ENCODE results near the gene AFF3.

AFF3 gene

GRCh38 chr2:100042562-100042961 lies 99.8 kb downstream of the AFF3 start:
- Histone ChIP-seq H3K27me3 (no peaks in the 10 kb centered on the region), H3K4me3 (ENCODE audit: low read depth, low read length) (no peak overlapping the region), H3K36me3 (no peaks in the 10 kb centered on the region), H3K9me3 (no peaks in the 10 kb centered on the region), H3K4me1 (no peaks in the 10 kb centered on the region)
- no peak for TF ChIP-seq CTCF (IDR thresholded peaks at IDR 0.05; ENCODE audit: low read depth, low read length)
- DNase-seq: no peak

- no peaks in the 10 kb centered on the region for H3K27me3 ChIP-seq
- DNase-seq: no peak
- H3K9me3 ChIP-seq: no peaks in the 10 kb centered on the region
- TF ChIP-seq CTCF (IDR thresholded peaks at IDR 0.05; ENCODE audit: low read depth, low read length): no peak
- no peaks in the 10 kb centered on the region for H3K36me3 ChIP-seq
- no peaks in the 10 kb centered on the region for H3K4me1 ChIP-seq
- H3K4me3 ChIP-seq (ENCODE audit: low read depth, low read length): no peak overlapping the region
Observed at GRCh38 chr2:100041946-100042345, 100.4 kb downstream of the AFF3 start.

- Histone ChIP-seq H3K27me3 (no peaks in the 10 kb centered on the region), H3K9me3 (no peaks in the 10 kb centered on the region), H3K4me3 (ENCODE audit: low read depth, low read length) (no peak overlapping the region), H3K4me1 (no peaks in the 10 kb centered on the region), H3K36me3 (no peaks in the 10 kb centered on the region)
- no peak for TF ChIP-seq CTCF (IDR thresholded peaks at IDR 0.05; ENCODE audit: low read depth, low read length)
- no peak for DNase-seq
Observed at GRCh38 chr2:100041385-100041784, 101.0 kb downstream of the AFF3 start.

GRCh38 chr2:100040906-100041305 lies 101.5 kb downstream of the AFF3 start:
- no peak overlapping the region for H3K4me3 ChIP-seq (ENCODE audit: low read depth, low read length)
- H3K27me3 ChIP-seq: no peaks in the 10 kb centered on the region
- no peaks in the 10 kb centered on the region for H3K9me3 ChIP-seq
- TF ChIP-seq CTCF (IDR thresholded peaks at IDR 0.05; ENCODE audit: low read depth, low read length): no peak
- no peaks in the 10 kb centered on the region for H3K36me3 ChIP-seq
- no peak for DNase-seq
- no peaks in the 10 kb centered on the region for H3K4me1 ChIP-seq

- no peaks in the 10 kb centered on the region for H3K36me3 ChIP-seq
- H3K4me3 ChIP-seq (ENCODE audit: low read depth, low read length): no peak overlapping the region
- no peak for DNase-seq
- H3K27me3 ChIP-seq: no peaks in the 10 kb centered on the region
- TF ChIP-seq CTCF (IDR thresholded peaks at IDR 0.05; ENCODE audit: low read depth, low read length): no peak
- H3K9me3 ChIP-seq: no peaks in the 10 kb centered on the region
- no peaks in the 10 kb centered on the region for H3K4me1 ChIP-seq
Observed at GRCh38 chr2:100039291-100039980, 103.0 kb downstream of the AFF3 start.

- Histone ChIP-seq H3K4me1 (no peaks in the 10 kb centered on the region), H3K36me3 (no peaks in the 10 kb centered on the region), H3K4me3 (ENCODE audit: low read depth, low read length) (no peak overlapping the region), H3K9me3 (no peaks in the 10 kb centered on the region), H3K27me3 (no peaks in the 10 kb centered on the region)
- DNase-seq: no peak
- TF ChIP-seq CTCF (IDR thresholded peaks at IDR 0.05; ENCODE audit: low read depth, low read length): no peak
Observed at GRCh38 chr2:100038011-100038410, 104.4 kb downstream of the AFF3 start.
